Ishikawa (cell line): ENCODE results near the gene NAV2.

Source experiments
- CREB1 ChIP-seq: IDR thresholded peaks from 2 replicates; pipeline ENCODE4 v1.6.1; 2012; ENCODE audit warnings: low read depth
- EGR1 ChIP-seq: IDR thresholded peaks from 2 replicates; pipeline ENCODE4 v1.6.1; 2012
- EP300 ChIP-seq: IDR thresholded peaks from 2 replicates; pipeline ENCODE4 v1.6.1; 2012; ENCODE audit warnings: borderline replicate concordance
- FOXM1 ChIP-seq: IDR thresholded peaks from 2 replicates; pipeline ENCODE4 v1.6.1; 2012; ENCODE audit warnings: low read depth, borderline replicate concordance
- RAD21 ChIP-seq: IDR thresholded peaks from 2 replicates; pipeline ENCODE4 v1.6.1; 2012; ENCODE audit warnings: low read depth
- TAF1 ChIP-seq: IDR thresholded peaks from 2 replicates; pipeline ENCODE4 v1.6.1; 2012; ENCODE audit warnings: low read depth, mild to moderate bottlenecking
- TCF12 ChIP-seq: IDR thresholded peaks from 2 replicates; pipeline ENCODE4 v1.6.1; 2012; ENCODE audit warnings: low read depth
- YY1 ChIP-seq: IDR thresholded peaks from 2 replicates; pipeline ENCODE4 v1.6.1; 2012; ENCODE audit warnings: low read depth
- TF ChIP-seq, protein P1 (sequence below): IDR thresholded peaks from 2 replicates; pipeline ENCODE4 v1.6.1; 2012
- TF ChIP-seq, protein P2 (sequence below): IDR thresholded peaks from 2 replicates; pipeline ENCODE4 v1.6.1; 2012

GRCh38 chr11:19820100-19820499, 107.5 kb downstream of the NAV2 start:
- no peak for TF ChIP-seq YY1
- TF ChIP-seq TAF1 = no peak
- TF ChIP-seq FOXM1 = no peak
- TF ChIP-seq, protein P1, sequence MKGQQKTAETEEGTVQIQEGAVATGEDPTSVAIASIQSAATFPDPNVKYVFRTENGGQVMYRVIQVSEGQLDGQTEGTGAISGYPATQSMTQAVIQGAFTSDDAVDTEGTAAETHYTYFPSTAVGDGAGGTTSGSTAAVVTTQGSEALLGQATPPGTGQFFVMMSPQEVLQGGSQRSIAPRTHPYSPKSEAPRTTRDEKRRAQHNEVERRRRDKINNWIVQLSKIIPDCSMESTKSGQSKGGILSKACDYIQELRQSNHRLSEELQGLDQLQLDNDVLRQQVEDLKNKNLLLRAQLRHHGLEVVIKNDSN = no peak
- TF ChIP-seq, protein P2, sequence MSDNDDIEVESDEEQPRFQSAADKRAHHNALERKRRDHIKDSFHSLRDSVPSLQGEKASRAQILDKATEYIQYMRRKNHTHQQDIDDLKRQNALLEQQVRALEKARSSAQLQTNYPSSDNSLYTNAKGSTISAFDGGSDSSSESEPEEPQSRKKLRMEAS = no peak
- TF ChIP-seq TCF12 = no peak
- no peak for TF ChIP-seq EP300
- no peak for TF ChIP-seq CREB1
- TF ChIP-seq EGR1 = no peak
- TF ChIP-seq RAD21 = no peak
